Spleen (tissue), 7 donors: Measurements from ENCODE around the gene RAVER2.

Source experiments
- CTCF ChIP-seq, 11 experiments: fragments of 200-600 bp in 7 of 11; fragments of 450-650 bp in 4 of 11; sonication (generic) in 4 of 11; IDR thresholded peaks in 8 of 11; conservative IDR thresholded peaks in 3 of 11; 1 replicate in 7 of 11; 2 replicates in 4 of 11; pipeline versions ENCODE4 v1.4.0 to v1.8.0; 2016 to 2021; ENCODE audit warnings: antibody characterized with exemption in 11 of 11, inconsistent platforms in 4 of 11, mild to moderate bottlenecking in 1 of 11
- POLR2A ChIP-seq, 3 donors: fragments of 450-650 bp; IDR thresholded peaks; one replicate each; pipeline ENCODE4 v1.5.1; 2017; ENCODE audit warnings: antibody characterized with exemption in 3 of 3, mild to moderate bottlenecking in 1 of 3
- donor health status: DM: no; HTN: no; CAD: no; lungs with moderate emphysema.
- donor health status: DM: no; HTN: no; CAD: no.
- donor health status: DM: no; HTN: no; CAD: no.

- TF ChIP-seq CTCF (IDR thresholded peaks at IDR 0.05 in 8 of 11, conservative IDR thresholded peaks at IDR 0.05 in 3 of 11) = no peak
- no peak for TF ChIP-seq POLR2A (IDR thresholded peaks at IDR 0.05)
These were observed 20.1 kb downstream of the RAVER2 start for GRCh38 chr1:64765012-64765411.
